ENCODE results near the gene MTSS2.

GRCh38 chr16:70676675-70677498 is 9.0 kb downstream of the MTSS2 start:
- TF ChIP-seq, protein P1, sequence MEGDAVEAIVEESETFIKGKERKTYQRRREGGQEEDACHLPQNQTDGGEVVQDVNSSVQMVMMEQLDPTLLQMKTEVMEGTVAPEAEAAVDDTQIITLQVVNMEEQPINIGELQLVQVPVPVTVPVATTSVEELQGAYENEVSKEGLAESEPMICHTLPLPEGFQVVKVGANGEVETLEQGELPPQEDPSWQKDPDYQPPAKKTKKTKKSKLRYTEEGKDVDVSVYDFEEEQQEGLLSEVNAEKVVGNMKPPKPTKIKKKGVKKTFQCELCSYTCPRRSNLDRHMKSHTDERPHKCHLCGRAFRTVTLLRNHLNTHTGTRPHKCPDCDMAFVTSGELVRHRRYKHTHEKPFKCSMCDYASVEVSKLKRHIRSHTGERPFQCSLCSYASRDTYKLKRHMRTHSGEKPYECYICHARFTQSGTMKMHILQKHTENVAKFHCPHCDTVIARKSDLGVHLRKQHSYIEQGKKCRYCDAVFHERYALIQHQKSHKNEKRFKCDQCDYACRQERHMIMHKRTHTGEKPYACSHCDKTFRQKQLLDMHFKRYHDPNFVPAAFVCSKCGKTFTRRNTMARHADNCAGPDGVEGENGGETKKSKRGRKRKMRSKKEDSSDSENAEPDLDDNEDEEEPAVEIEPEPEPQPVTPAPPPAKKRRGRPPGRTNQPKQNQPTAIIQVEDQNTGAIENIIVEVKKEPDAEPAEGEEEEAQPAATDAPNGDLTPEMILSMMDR (IDR thresholded peaks at IDR 0.05; ENCODE audit: insufficient read depth, low read depth, low read length): no peak
- no peak for TF ChIP-seq EZH2 (IDR thresholded peaks at IDR 0.05; ENCODE audit: insufficient read depth, low read length)
